ENCODE results near the gene PLA2G2E.

Gene PLA2G2E

GRCh38 chr1:19963636-19964035 lies 40.2 kb upstream of the PLA2G2E start:
- H3K4me3 ChIP-seq (ENCODE audit: low read depth, low read length) = no peak overlapping the region
- TF ChIP-seq MYC (IDR thresholded peaks at IDR 0.05; ENCODE audit: low read depth, low read length) (no peak), POLR2A (IDR thresholded peaks at IDR 0.05; ENCODE audit: extremely low read depth, insufficient read length) (no peak), MAX (IDR thresholded peaks at IDR 0.05; ENCODE audit: low read depth, low read length) (no peak)
- TF ChIP-seq, protein P1, sequence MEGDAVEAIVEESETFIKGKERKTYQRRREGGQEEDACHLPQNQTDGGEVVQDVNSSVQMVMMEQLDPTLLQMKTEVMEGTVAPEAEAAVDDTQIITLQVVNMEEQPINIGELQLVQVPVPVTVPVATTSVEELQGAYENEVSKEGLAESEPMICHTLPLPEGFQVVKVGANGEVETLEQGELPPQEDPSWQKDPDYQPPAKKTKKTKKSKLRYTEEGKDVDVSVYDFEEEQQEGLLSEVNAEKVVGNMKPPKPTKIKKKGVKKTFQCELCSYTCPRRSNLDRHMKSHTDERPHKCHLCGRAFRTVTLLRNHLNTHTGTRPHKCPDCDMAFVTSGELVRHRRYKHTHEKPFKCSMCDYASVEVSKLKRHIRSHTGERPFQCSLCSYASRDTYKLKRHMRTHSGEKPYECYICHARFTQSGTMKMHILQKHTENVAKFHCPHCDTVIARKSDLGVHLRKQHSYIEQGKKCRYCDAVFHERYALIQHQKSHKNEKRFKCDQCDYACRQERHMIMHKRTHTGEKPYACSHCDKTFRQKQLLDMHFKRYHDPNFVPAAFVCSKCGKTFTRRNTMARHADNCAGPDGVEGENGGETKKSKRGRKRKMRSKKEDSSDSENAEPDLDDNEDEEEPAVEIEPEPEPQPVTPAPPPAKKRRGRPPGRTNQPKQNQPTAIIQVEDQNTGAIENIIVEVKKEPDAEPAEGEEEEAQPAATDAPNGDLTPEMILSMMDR (IDR thresholded peaks at IDR 0.05; ENCODE audit: low read depth, low read length) = no peak
- no peak for DNase-seq (ENCODE audit: low read depth)

DNA sequence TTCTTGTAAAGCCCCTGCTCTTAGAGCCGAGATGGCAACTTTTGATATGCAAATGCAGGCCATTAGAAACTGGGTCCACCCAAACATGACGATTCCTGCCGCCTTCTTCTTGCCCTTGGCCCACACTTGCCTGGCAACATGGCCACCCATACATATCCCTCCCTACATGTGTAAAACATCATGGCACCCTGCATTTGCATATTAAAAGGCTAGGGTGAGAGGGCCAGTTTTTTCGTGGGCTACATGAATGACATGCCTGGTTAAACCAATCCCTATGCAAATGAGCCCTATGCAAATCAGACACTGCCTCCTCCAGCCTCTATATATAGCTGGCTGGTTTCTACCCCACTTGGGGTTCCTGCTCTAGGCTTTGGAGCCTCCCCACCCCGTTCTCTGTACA lies 37.2 kb upstream of the PLA2G2E start:
- TF ChIP-seq POLR2A (IDR thresholded peaks at IDR 0.05; ENCODE audit: extremely low read depth, insufficient read length) = no peak
- TF ChIP-seq MAX (IDR thresholded peaks at IDR 0.05; ENCODE audit: low read depth, low read length) = no peak
- no peak for TF ChIP-seq MYC (IDR thresholded peaks at IDR 0.05; ENCODE audit: low read depth, low read length)
- TF ChIP-seq, protein P1 (IDR thresholded peaks at IDR 0.05; ENCODE audit: low read depth, low read length) = no peak
- no peak for DNase-seq (ENCODE audit: low read depth)
- no peak overlapping the region for H3K4me3 ChIP-seq (ENCODE audit: low read depth, low read length)

DNA sequence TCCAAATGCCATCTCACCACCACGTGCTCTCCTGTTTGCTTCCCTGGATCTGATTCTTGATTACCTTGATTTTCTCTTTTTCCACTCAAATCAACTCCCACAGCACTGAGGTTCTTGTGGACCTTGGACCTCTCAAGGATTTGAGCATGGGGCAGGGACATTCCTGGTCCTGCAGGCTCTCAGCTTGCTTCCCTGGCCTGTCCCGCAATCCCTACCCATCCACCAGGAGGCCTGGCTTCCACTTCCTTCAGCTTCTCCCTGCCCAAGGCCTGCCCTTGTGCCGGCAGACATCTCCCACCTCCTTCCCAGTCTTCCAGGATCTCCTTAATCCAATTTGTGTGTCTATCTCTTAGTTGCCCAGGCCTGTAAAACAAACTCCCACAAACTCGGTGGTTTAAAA lies 34.4 kb upstream of the PLA2G2E start:
- no peak for DNase-seq (ENCODE audit: low read depth)
- H3K4me3 ChIP-seq (ENCODE audit: low read depth, low read length) = no peak overlapping the region
- TF ChIP-seq, protein P1 (IDR thresholded peaks at IDR 0.05; ENCODE audit: low read depth, low read length) = no peak
- no peak for TF ChIP-seq MYC (IDR thresholded peaks at IDR 0.05; ENCODE audit: low read depth, low read length)
- TF ChIP-seq POLR2A (IDR thresholded peaks at IDR 0.05; ENCODE audit: extremely low read depth, insufficient read length) = no peak
- TF ChIP-seq MAX (IDR thresholded peaks at IDR 0.05; ENCODE audit: low read depth, low read length) = no peak

DNA sequence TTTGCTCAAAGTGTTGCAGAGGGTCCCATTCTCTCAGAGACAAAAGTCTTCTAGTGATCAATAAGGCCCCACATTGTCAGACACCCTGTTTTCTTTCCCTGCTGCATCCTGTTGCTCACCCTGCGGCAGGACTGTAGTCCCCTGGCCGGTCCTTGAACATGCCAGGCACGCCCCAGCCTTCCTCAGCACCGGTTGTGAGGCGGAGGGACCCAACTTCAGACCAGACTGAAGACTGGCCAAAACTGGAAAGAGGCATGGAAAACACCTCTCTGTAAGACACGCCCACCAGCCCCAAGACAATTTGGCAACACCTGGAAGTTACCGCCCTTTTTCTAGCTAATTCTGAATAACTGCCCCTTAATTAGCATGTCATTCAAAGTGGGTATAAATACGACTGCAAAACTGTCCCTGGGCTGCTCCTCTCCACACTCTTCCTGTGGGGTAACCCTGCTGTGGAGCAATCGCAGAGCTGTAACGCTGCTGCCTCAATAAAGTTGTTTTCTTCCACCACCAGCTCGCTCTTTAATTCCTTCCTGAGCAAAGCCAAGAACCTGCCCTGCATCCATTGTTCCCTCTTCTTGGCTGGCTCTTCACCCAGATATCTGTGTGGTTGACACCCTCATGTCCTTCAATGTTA lies 32.2 kb upstream of the PLA2G2E start:
- TF ChIP-seq, protein P1 (IDR thresholded peaks at IDR 0.05; ENCODE audit: low read depth, low read length) = no peak
- TF ChIP-seq MYC (IDR thresholded peaks at IDR 0.05; ENCODE audit: low read depth, low read length) (0 out of 2 replicates have a peak, but pooled peaks have one; percentile 19), POLR2A (IDR thresholded peaks at IDR 0.05; ENCODE audit: extremely low read depth, insufficient read length) (no peak), MAX (IDR thresholded peaks at IDR 0.05; ENCODE audit: low read depth, low read length) (no peak)
- no peak overlapping the region for H3K4me3 ChIP-seq (ENCODE audit: low read depth, low read length)
- peak; percentile 57 for DNase-seq (ENCODE audit: low read depth)

- no peak overlapping the region for H3K4me3 ChIP-seq (ENCODE audit: low read depth, low read length)
- TF ChIP-seq, protein P1 (IDR thresholded peaks at IDR 0.05; ENCODE audit: low read depth, low read length) = no peak
- no peak for DNase-seq (ENCODE audit: low read depth)
Observed at GRCh38 chr1:19954059-19954458, 30.6 kb upstream of the PLA2G2E start.

- DNase-seq (ENCODE audit: low read depth) = no peak
- TF ChIP-seq POLR2A (IDR thresholded peaks at IDR 0.05; ENCODE audit: extremely low read depth, insufficient read length) (no peak), MYC (IDR thresholded peaks at IDR 0.05; ENCODE audit: low read depth, low read length) (no peak), MAX (IDR thresholded peaks at IDR 0.05; ENCODE audit: low read depth, low read length) (no peak)
- TF ChIP-seq, protein P1 (IDR thresholded peaks at IDR 0.05; ENCODE audit: low read depth, low read length) = no peak
- H3K4me3 ChIP-seq (ENCODE audit: low read depth, low read length) = no peak overlapping the region
Observed at GRCh38 chr1:19949016-19949415, 25.6 kb upstream of the PLA2G2E start.

Data from NB4 (cell line).